Ishikawa (cell line): ENCODE results near the gene SPECC1.

ENCODE experiments used
- EP300 ChIP-seq: IDR thresholded peaks from 2 replicates; pipeline ENCODE4 v1.6.1; 2012; ENCODE audit warnings: borderline replicate concordance
- MAX ChIP-seq: IDR thresholded peaks from 2 replicates; pipeline ENCODE4 v1.6.1; 2012
- TAF1 ChIP-seq: IDR thresholded peaks from 2 replicates; pipeline ENCODE4 v1.6.1; 2012; ENCODE audit warnings: low read depth, mild to moderate bottlenecking

- TF ChIP-seq TAF1 (no peak), MAX (no peak), EP300 (no peak)
Observed at GRCh38 chr17:20170085-20170484, 160.9 kb downstream of the SPECC1 start.
